Kasumi-1 (cell line): Measurements from ENCODE around the gene ARFGAP3.
"Not testable (repeated sequence)": the region's sequence is repeated elsewhere in the genome, so short reads cannot be mapped to it uniquely, and the experiment has no call there.

Source experiments
- DNase-seq, 2 experiments: peaks; one replicate each; lab custom pipeline; 2025; lab: John Stamatoyannopoulos, UW

The ARFGAP3 gene

GRCh38 chr22:42768385-42769035, 88.6 kb downstream of the ARFGAP3 start:
- no peak for DNase-seq

- DNase-seq, result peak; percentile 84 to 94
These were observed 90.2 kb downstream of the ARFGAP3 start for GRCh38 chr22:42766860-42767259.

- DNase-seq, result no peak
These were observed 92.1 kb downstream of the ARFGAP3 start for GRCh38 chr22:42764895-42765363.

- no peak for DNase-seq
These were observed 93.0 kb downstream of the ARFGAP3 start for GRCh38 chr22:42763965-42764480.

GRCh38 chr22:42760806-42761565, 96.1 kb downstream of the ARFGAP3 start:
- no peak for DNase-seq

GRCh38 chr22:42758931-42759629, 98.0 kb downstream of the ARFGAP3 start:
- DNase-seq, result no peak

GRCh38 chr22:42755553-42755952, 101.5 kb downstream of the ARFGAP3 start:
- not testable (repeated sequence) for DNase-seq

GRCh38 chr22:42755121-42755520, 102.0 kb downstream of the ARFGAP3 start:
- not testable (repeated sequence) for DNase-seq

GRCh38 chr22:42754658-42755057, 102.4 kb downstream of the ARFGAP3 start:
- no peak for DNase-seq

- no peak for DNase-seq
These were observed 104.2 kb downstream of the ARFGAP3 start for GRCh38 chr22:42752912-42753311.

- DNase-seq, result no peak
These were observed 104.8 kb downstream of the ARFGAP3 start for GRCh38 chr22:42752230-42752746.

GRCh38 chr22:42750421-42750820, 106.7 kb downstream of the ARFGAP3 start:
- DNase-seq, result not testable (repeated sequence)

GRCh38 chr22:42747701-42748513, 109.2 kb downstream of the ARFGAP3 start:
- no peak for DNase-seq
